ENCODE data around the gene MAPT.

DNA sequence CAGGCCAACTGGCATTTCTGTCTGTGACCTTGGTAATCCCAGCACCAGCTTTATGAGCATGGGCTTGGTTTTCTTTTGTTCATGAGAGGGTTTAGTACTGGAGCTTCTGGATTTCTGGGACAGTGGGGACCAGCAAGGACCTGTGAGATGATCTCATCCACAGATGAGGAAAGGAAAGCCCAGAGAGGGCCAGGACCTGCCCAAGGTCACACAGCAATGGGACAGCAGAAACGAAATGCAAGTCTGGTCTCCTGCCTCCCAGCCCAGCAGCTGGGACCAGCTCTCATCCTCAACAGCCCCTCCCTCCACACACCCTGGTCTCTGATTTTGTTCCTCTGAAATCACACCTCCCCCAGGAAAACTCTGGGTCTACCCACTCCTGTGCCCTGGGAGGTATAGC is 42.5 kb upstream of the MAPT start:
- TF ChIP-seq, protein P1, sequence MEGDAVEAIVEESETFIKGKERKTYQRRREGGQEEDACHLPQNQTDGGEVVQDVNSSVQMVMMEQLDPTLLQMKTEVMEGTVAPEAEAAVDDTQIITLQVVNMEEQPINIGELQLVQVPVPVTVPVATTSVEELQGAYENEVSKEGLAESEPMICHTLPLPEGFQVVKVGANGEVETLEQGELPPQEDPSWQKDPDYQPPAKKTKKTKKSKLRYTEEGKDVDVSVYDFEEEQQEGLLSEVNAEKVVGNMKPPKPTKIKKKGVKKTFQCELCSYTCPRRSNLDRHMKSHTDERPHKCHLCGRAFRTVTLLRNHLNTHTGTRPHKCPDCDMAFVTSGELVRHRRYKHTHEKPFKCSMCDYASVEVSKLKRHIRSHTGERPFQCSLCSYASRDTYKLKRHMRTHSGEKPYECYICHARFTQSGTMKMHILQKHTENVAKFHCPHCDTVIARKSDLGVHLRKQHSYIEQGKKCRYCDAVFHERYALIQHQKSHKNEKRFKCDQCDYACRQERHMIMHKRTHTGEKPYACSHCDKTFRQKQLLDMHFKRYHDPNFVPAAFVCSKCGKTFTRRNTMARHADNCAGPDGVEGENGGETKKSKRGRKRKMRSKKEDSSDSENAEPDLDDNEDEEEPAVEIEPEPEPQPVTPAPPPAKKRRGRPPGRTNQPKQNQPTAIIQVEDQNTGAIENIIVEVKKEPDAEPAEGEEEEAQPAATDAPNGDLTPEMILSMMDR (conservative IDR thresholded peaks at IDR 0.05) = no peak
- no peak for TF ChIP-seq ZFX (IDR thresholded peaks at IDR 0.05)
